Measurements from ENCODE around the gene TOP3B.

DNA sequence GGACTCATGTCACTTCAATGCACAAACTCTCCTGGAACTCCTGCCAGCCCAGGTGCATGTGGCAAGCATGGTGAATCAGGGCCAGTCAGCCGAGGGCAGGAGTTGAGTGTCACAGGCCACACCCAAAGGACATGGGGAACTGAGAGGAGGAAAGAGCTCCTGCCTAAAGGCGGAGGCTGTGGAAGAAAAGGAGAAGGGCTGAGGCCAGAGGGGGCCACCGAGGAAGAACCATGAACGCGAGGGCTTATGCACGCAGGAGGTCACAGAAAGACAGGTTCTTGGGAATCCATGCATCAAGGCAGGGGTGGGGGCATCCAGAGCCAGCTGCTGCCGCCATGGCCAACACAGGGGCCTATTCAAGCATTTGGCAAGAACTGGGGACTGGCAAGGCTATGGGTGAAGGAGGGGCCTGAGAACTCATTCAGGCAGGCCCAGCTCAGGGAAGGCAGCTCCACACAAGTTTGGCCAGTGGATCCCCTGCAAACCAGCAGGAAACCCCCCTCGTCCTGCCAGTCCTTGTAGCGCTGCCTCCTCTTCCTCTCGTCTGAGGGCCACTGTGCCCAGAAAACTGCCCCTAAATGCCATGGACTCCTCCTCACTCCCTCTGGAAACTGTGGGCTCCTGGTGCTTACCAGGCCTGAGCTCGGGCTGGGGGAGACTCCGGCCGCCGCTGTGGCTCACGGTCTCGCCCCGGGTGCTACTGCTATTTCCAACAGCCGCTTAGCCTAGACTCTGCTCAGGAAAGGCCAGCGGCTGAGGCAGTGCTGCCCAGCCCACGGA is 45.4 kb downstream of the TOP3B start:
- TF ChIP-seq, protein P1, sequence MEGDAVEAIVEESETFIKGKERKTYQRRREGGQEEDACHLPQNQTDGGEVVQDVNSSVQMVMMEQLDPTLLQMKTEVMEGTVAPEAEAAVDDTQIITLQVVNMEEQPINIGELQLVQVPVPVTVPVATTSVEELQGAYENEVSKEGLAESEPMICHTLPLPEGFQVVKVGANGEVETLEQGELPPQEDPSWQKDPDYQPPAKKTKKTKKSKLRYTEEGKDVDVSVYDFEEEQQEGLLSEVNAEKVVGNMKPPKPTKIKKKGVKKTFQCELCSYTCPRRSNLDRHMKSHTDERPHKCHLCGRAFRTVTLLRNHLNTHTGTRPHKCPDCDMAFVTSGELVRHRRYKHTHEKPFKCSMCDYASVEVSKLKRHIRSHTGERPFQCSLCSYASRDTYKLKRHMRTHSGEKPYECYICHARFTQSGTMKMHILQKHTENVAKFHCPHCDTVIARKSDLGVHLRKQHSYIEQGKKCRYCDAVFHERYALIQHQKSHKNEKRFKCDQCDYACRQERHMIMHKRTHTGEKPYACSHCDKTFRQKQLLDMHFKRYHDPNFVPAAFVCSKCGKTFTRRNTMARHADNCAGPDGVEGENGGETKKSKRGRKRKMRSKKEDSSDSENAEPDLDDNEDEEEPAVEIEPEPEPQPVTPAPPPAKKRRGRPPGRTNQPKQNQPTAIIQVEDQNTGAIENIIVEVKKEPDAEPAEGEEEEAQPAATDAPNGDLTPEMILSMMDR (conservative IDR thresholded peaks at IDR 0.05 in 1 of 2, IDR thresholded peaks at IDR 0.05 in 1 of 2; ENCODE audit: low read depth in 1 of 2, low read length in 2 of 2), result no peak
- no peak for TF ChIP-seq EZH2 (IDR thresholded peaks at IDR 0.05; ENCODE audit: low read length, missing control alignments)

Data from fibroblast of lung (primary cell).